ENCODE measurements around the gene PLCB2. TPM values are rescaled to one million over a fixed set of nuclear protein-coding genes. Genes with fewer than 3 reads are reported as not detected.
A peak's percentile ranks its signal among the peaks of the same experiment; 100 is the strongest.

Gene PLCB2
- total RNA-seq, 1 donor from 2014 or later = 7.7 TPM

DNA sequence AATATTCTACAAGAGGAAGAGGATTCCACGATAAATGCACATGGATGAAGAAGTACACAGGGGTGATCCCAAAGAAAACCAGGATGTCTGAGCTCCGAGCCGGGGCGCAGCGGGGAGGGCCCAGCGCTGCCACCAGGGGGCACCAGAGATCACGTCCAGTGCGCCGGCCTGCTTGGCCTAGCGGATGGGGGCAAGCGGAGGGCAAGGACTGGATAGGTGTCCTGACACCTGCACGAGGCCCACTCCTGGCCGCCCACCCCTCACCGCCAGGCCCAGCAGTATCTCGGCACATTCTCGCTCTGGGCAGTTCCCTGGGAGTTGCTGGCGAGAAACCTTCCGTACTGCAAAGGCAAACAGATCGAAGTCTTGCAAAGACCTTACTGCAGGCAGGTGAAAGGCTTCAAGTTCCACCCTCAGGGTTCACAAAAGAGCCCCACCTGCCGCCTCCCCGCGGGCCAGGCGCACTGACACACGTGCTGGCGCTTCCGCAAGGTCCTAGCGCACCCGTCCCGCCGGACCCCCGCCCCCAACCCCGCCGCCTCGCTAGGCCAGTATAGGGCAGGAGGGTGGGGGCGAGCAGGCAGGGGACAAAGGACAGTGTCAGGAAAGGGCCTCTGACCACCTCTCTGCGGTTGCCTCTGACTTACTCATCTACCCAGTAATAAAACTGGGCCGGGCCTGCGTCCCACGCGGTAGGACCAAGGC is 28.1 kb downstream of the PLCB2 start:
- ATAC-seq (ENCODE audit: poor library complexity) (peak; percentile 69), DNase-seq (peak; percentile 86)
- intact Hi-C loops (cut with DNase I) = loop anchor here (1.0 kb wide), 1 partner anchor 31 kb away; no protein-coding TSS in a partner anchor

GRCh38 chr15:40278026-40278425 is 29.7 kb downstream of the PLCB2 start:
- intact Hi-C loops (cut with DNase I) = no loop called here
- ATAC-seq (ENCODE audit: poor library complexity) (no peak), DNase-seq (no peak)

- intact Hi-C loops (cut with DNase I) = no loop called here
- no peak for ATAC-seq (ENCODE audit: poor library complexity)
- no peak for DNase-seq
Observed at GRCh38 chr15:40277471-40277870, 30.3 kb downstream of the PLCB2 start.

- intact Hi-C loops (cut with DNase I) = no loop called here
- ATAC-seq (ENCODE audit: poor library complexity) (no peak), DNase-seq (no peak)
Observed at GRCh38 chr15:40276927-40277326, 30.8 kb downstream of the PLCB2 start.

DNA sequence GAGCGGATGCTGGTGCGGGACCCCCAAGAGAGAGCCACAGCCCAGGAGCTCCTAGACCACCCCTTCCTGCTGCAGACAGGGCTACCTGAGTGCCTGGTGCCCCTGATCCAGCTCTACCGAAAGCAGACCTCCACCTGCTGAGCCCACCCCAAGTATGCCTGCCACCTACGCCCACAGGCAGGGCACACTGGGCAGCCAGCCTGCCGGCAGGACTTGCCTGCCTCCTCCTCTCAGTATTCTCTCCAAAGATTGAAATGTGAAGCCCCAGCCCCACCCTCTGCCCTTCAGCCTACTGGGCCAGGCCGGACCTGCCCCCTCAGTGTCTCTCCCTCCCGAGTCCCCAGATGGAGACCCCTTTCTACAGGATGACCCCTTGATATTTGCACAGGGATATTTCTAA is 31.8 kb downstream of the PLCB2 start:
- ATAC-seq (ENCODE audit: poor library complexity) = no peak
- intact Hi-C loops (cut with DNase I) = loop anchor here (2.0 kb wide), 1 partner anchor 57 kb away; no protein-coding TSS in a partner anchor
- no peak for DNase-seq

- intact Hi-C loops (cut with DNase I) = loop anchor here (2.0 kb wide), 1 partner anchor 57 kb away; no protein-coding TSS in a partner anchor
- DNase-seq (no peak), ATAC-seq (ENCODE audit: poor library complexity) (no peak)
Observed at GRCh38 chr15:40275523-40275922, 32.2 kb downstream of the PLCB2 start.

DNA sequence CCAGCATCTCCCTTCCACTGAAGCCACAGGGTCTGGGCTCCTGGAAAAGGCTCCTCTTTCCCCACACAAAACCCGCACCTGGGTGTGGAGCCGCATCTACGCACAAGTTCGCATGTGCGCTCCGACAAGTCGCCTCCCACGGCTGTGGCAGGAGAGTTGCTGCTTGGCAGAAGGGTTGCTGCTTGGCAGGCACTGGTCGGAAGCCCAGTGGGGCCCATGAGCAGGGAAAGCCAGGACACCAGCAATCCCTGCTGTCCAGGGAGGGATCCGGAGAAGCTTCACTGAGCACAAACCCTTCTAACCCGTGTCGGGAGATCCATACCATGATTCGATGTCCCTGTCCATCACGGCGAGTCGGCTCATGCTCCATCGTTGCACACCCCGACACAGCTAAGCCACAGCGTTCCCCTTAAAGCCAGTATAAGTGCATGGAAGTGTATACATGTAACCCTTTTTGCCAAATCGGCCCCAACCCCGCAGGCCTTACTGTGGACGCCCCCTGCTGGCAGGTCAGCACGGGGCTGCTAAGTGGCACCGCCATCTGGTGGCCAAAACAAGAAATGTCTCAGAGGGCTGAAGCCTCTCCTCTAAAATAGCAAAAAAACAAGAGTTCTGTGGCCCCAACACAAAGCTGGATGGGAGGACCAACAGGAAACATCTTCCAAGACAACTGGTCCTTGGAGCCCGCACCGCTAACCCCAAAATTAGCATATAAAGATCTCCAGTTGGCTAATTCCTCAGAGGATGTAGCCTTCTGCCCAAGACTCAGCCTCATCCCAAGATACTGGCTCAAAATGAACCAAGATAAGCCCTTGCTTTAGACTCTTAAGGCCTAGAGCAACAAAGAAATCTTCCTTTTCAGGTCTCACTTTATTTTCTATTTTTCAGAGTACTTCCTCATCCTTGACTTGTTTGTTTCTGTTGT is 33.1 kb downstream of the PLCB2 start:
- ATAC-seq (ENCODE audit: poor library complexity) = peak; percentile 70
- peak; percentile 86 for DNase-seq
- intact Hi-C loops (cut with DNase I) = loop anchor here (2.0 to 5.0 kb wide), 2 partner anchors 56 to 227 kb away; no protein-coding TSS in a partner anchor

GRCh38 chr15:40273428-40273827 is 34.3 kb downstream of the PLCB2 start:
- ATAC-seq (ENCODE audit: poor library complexity) (no peak), DNase-seq (no peak)
- intact Hi-C loops (cut with DNase I) = loop anchor here (5.0 kb wide), 1 partner anchor 226 kb away; no protein-coding TSS in a partner anchor

GRCh38 chr15:40272485-40273056 is 35.2 kb downstream of the PLCB2 start:
- intact Hi-C loops (cut with DNase I) = loop anchor here (5.0 kb wide), 1 partner anchor 225 kb away; no protein-coding TSS in a partner anchor
- no peak for ATAC-seq (ENCODE audit: poor library complexity)
- no peak for DNase-seq

- DNase-seq = no peak
- ATAC-seq (ENCODE audit: poor library complexity) = no peak
- intact Hi-C loops (cut with DNase I) = loop anchor here (5.0 kb wide), 1 partner anchor 225 kb away; no protein-coding TSS in a partner anchor
Observed at GRCh38 chr15:40271685-40272484, 35.9 kb downstream of the PLCB2 start.

DNA sequence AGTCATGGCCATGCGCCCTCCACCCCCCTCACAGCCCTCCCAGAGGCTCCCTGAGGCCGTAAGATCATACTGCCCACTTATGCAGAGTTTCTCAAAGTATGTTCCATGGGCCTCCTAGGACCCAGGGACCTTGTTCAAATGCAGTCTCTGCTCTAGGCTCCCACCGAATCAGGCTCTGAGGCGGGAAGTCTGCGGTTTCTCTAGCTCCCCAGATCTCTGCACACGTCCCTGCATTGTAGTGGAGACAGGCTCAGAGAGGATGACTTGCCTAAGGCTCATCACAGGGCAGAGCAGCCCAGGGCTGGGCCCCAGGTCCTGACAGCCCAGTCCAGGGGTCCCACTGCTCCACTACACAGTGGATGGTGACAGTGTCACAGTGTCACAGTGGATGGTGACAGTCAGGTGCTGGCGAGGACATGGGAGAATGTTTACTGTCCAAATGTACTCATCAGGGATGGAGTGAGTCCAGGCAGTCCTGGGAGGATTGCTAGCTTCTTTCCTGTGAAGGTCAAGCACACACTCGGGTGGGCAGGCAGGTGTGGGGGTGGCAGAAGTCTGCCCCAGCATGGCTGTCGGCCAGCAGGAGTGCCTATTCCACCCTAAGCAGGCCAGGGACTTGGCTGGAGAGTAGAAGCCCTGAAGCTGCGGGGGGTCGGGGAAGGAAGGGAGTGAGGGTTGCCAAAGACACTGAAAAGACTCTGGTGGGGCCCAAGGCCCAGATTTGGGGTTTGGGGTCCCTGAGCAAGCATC is 37.3 kb downstream of the PLCB2 start:
- DNase-seq = no peak
- ATAC-seq (ENCODE audit: poor library complexity) = no peak
- intact Hi-C loops (cut with DNase I) = loop anchor here (5.0 kb wide), 1 partner anchor 223 kb away; no protein-coding TSS in a partner anchor

DNA sequence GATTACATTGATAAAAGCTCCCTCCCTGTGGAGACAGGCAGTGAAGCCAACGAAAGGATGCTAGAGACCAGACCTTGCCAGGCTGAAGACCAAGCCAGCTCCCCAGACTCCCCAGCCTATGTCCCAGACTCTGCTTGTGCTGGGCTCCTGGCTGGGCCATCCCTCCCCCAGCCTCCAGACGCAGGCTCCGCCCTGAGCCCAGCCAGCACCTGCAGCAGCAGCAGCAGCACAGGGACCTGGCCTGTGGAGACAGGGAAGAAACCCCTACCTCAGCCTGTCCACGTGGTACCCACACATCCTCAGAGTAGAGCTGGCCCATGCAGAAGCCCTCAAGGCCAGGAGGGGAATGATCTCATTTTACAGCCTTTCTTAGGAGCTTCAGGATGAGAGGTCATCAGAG is 38.1 kb downstream of the PLCB2 start:
- DNase-seq = no peak
- no peak for ATAC-seq (ENCODE audit: poor library complexity)
- intact Hi-C loops (cut with DNase I) = loop anchor here (5.0 kb wide), 1 partner anchor 222 kb away; no protein-coding TSS in a partner anchor

DNA sequence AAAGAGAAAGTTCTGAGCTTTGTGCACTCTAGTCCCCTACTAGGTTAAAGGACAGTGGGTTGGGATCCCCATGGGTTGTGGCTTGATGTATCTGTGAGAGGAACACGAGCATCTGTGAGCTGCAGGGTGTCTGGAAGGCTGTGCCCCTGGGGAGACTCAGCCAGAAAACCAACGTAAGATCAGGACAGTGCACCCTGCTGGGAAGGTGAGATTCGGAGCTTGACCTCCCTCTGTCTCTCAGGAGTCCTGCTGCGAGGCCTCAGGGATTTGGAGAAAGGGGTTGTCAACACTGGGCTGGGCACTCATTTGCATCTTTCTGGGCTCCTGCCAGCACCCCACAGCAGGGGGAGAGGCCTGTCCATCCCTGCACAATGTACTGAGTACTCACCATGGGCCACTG is 40.1 kb downstream of the PLCB2 start:
- ATAC-seq (ENCODE audit: poor library complexity) (no peak), DNase-seq (no peak)
- intact Hi-C loops (cut with DNase I) = no loop called here

DNA sequence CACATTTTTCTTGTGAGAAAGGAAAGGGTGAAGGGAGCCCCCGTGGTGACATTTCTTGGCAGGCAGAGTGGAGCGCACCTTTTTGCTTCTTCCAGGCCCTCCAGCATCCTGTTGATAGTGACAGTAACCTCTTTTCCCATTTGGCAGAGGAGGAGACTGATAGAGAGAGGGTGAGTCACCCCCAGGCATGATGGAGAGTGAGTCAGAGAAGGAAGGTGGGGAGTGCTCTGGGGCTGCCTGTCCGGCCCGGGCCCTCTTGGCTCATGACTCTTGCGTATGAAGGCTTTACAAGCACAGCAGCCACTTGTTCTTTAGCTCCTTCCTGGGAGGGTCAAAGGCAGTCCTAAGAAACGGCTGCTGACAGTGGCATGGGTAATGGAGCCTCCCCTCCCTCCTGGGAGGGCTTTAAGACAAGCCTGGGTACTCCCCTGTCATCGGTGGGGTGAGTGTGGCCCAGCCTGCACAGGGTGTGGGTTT is 40.9 kb downstream of the PLCB2 start:
- no peak for ATAC-seq (ENCODE audit: poor library complexity)
- intact Hi-C loops (cut with DNase I) = no loop called here
- DNase-seq = no peak

DNA sequence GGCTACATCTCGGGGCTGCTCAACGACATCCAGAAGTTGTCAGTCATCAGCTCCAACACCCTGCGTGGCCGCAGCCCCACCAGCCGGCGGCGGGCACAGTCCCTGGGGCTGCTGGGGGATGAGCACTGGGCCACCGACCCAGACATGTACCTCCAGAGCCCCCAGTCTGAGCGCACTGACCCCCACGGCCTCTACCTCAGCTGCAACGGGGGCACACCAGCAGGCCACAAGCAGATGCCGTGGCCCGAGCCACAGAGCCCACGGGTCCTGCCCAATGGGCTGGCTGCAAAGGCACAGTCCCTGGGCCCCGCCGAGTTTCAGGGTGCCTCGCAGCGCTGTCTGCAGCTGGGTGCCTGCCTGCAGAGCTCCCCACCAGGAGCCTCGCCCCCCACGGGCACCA is 41.9 kb downstream of the PLCB2 start:
- ATAC-seq (ENCODE audit: poor library complexity) (no peak), DNase-seq (no peak)
- intact Hi-C loops (cut with DNase I) = no loop called here

DNA sequence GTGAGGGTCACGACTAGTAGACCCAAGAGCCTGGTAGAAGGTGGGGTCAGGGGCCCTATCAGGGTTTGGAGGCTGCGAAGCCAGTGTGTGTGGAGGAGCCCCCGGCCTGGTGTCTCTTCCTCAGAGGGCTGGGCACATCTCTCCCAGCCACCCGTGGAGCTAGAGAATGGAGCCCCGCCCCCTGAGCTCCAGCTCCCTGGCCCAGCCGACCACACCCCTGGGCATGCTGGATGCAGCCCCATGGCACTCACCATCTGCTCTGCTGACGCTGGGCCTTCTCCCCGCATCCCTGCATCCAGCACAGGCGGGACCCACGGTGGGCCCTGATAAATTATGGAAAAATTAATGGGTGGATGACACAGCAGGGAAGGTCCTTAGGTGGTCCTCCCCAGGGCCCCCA is 42.4 kb downstream of the PLCB2 start:
- intact Hi-C loops (cut with DNase I) = no loop called here
- DNase-seq (no peak), ATAC-seq (ENCODE audit: poor library complexity) (no peak)

- DNase-seq (no peak), ATAC-seq (ENCODE audit: poor library complexity) (no peak)
- intact Hi-C loops (cut with DNase I) = no loop called here
Observed at GRCh38 chr15:40264321-40265153, 43.2 kb downstream of the PLCB2 start.
